HL-60 (cell line): ENCODE results near the gene CELF1.

ENCODE experiments used
- DNase-seq, 2 experiments: peaks; one replicate each; pipeline ENCODE4 v3.0.0-alpha.2; 2010 to 2020; ENCODE audit warnings: low read depth in 1 of 2, low spot score in 1 of 2
- H3K27ac ChIP-seq: fragments of 250-450 bp; sonication (Bioruptor Pico); replicated peaks from 2 replicates; pipeline ENCODE4 v1.5.1; 2020; ENCODE audit warnings: mild to moderate bottlenecking, moderate library complexity
- H3K27me3 ChIP-seq: fragments of 250-450 bp; sonication (Bioruptor Pico); 2 replicates; pipeline ENCODE4 v1.5.1; 2021; ENCODE audit warnings: mild to moderate bottlenecking, moderate library complexity; ENCODE audit not compliant: insufficient read depth, poor library complexity, severe bottlenecking
- H3K4me3 ChIP-seq: replicated peaks from 2 replicates; pipeline ENCODE4 v1.5.1; 2011; ENCODE audit warnings: mild to moderate bottlenecking, control low read depth, low read length; ENCODE audit not compliant: insufficient read depth
- GABPA ChIP-seq: IDR thresholded peaks from 2 replicates; pipeline ENCODE4 v1.6.1; 2012; ENCODE audit warnings: low read depth
- POLR2AphosphoS5 ChIP-seq: IDR thresholded peaks from 2 replicates; pipeline ENCODE4 v1.6.1; 2012; ENCODE audit warnings: low read depth
- SPI1 ChIP-seq: IDR thresholded peaks from 2 replicates; pipeline ENCODE4 v1.6.1; 2012; ENCODE audit warnings: low read depth, mild to moderate bottlenecking, borderline replicate concordance
- TF ChIP-seq, protein P1 (sequence below): IDR thresholded peaks from 2 replicates; pipeline ENCODE4 v1.6.1; 2012; ENCODE audit warnings: low read depth; ENCODE audit not compliant: insufficient replicate concordance
- TF ChIP-seq, protein P2 (sequence below): IDR thresholded peaks from one replicate; pipeline ENCODE4 v1.5.1; 2011; ENCODE audit warnings: low read length, control low read depth, inconsistent platforms; ENCODE audit not compliant: insufficient read depth

CELF1 gene

DNA sequence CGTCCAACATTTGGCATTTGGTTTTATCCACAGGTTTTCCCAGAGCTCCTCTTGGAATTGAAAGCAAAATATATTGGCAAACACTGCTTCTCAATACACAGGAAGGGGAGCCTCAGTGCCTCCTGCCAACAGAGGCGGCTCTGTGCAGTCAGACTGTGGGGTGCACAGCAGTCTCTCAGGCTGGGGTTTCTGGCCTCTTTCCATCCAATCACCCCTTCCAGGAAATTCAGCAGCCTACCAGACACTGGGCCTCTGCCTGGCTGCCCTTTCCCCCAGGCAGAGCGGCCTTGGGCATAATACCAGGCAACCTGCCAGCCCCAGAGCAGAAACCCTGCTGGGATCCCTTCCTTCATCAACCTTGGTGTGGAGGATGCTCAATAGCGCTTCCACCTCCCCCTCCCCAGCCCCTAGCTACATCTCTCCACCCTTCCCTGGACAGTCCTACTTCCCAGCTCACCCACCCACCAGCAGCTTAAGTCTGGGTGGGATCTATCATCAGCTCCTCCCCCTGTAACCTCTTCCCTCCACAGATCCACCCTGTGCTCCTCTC lies 86.2 kb downstream of the CELF1 start:
- TF ChIP-seq, protein P1, sequence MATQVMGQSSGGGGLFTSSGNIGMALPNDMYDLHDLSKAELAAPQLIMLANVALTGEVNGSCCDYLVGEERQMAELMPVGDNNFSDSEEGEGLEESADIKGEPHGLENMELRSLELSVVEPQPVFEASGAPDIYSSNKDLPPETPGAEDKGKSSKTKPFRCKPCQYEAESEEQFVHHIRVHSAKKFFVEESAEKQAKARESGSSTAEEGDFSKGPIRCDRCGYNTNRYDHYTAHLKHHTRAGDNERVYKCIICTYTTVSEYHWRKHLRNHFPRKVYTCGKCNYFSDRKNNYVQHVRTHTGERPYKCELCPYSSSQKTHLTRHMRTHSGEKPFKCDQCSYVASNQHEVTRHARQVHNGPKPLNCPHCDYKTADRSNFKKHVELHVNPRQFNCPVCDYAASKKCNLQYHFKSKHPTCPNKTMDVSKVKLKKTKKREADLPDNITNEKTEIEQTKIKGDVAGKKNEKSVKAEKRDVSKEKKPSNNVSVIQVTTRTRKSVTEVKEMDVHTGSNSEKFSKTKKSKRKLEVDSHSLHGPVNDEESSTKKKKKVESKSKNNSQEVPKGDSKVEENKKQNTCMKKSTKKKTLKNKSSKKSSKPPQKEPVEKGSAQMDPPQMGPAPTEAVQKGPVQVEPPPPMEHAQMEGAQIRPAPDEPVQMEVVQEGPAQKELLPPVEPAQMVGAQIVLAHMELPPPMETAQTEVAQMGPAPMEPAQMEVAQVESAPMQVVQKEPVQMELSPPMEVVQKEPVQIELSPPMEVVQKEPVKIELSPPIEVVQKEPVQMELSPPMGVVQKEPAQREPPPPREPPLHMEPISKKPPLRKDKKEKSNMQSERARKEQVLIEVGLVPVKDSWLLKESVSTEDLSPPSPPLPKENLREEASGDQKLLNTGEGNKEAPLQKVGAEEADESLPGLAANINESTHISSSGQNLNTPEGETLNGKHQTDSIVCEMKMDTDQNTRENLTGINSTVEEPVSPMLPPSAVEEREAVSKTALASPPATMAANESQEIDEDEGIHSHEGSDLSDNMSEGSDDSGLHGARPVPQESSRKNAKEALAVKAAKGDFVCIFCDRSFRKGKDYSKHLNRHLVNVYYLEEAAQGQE = no peak
- TF ChIP-seq POLR2AphosphoS5 (no peak), SPI1 (no peak), GABPA (no peak)
- TF ChIP-seq, protein P2, sequence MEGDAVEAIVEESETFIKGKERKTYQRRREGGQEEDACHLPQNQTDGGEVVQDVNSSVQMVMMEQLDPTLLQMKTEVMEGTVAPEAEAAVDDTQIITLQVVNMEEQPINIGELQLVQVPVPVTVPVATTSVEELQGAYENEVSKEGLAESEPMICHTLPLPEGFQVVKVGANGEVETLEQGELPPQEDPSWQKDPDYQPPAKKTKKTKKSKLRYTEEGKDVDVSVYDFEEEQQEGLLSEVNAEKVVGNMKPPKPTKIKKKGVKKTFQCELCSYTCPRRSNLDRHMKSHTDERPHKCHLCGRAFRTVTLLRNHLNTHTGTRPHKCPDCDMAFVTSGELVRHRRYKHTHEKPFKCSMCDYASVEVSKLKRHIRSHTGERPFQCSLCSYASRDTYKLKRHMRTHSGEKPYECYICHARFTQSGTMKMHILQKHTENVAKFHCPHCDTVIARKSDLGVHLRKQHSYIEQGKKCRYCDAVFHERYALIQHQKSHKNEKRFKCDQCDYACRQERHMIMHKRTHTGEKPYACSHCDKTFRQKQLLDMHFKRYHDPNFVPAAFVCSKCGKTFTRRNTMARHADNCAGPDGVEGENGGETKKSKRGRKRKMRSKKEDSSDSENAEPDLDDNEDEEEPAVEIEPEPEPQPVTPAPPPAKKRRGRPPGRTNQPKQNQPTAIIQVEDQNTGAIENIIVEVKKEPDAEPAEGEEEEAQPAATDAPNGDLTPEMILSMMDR = no peak
- H3K4me3 ChIP-seq = no peak overlapping the region
- no peaks in the 10 kb centered on the region for H3K27me3 ChIP-seq
- DNase-seq = no peak
- H3K27ac ChIP-seq = no peak overlapping the region

DNA sequence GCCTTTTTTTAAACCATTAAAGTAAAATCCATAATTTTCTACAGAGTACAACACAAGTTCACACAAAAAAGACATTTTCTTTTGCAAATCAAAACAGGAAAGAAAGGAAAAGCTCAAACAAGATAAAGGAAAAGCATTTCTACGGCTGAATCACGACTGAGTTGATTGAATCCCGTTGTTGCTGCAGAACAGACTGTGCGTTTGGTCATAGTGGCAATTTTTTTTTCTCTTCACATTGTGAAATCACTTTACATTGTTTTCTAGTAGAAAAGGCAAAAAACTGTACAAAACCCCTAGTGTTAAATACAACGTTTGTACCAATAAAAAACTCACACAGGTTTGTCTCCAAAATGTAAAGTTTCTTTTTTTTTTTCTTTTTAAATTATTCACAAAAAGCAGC lies 86.7 kb downstream of the CELF1 start:
- TF ChIP-seq, protein P2 = no peak
- no peak for TF ChIP-seq GABPA
- no peak for TF ChIP-seq SPI1
- TF ChIP-seq POLR2AphosphoS5 = no peak
- TF ChIP-seq, protein P1 = no peak
- Histone ChIP-seq H3K27me3 (no peaks in the 10 kb centered on the region), H3K27ac (no peak overlapping the region), H3K4me3 (no peak overlapping the region)
- DNase-seq = no peak

- Histone ChIP-seq H3K27me3 (no peaks in the 10 kb centered on the region), H3K4me3 (no peak overlapping the region), H3K27ac (no peak overlapping the region)
- TF ChIP-seq, protein P2 = no peak
- no peak for TF ChIP-seq GABPA
- no peak for TF ChIP-seq SPI1
- TF ChIP-seq, protein P1 = no peak
- TF ChIP-seq POLR2AphosphoS5 = no peak
- no peak for DNase-seq
These were observed 88.4 kb downstream of the CELF1 start for GRCh38 chr11:47464483-47464882.
